Fibroblast of lung (primary cell): ENCODE measurements around the gene METTL25B.

Experiments used
- CTCF ChIP-seq, 2 donors: IDR thresholded peaks in 1 of 2; conservative IDR thresholded peaks in 1 of 2; 1 replicate in 1 of 2; 2 replicates in 1 of 2; pipeline ENCODE4 v1.5.1; 2011 to 2012; ENCODE audit warnings: low read length in 2 of 2, control low read depth in 1 of 2, inconsistent platforms in 1 of 2, low read depth in 1 of 2, mild to moderate bottlenecking in 1 of 2
- EZH2 ChIP-seq: IDR thresholded peaks from 2 replicates; pipeline ENCODE4 v1.5.1; 2012; ENCODE audit warnings: low read length, control low read depth, mild to moderate bottlenecking; ENCODE audit errors: missing control alignments

- TF ChIP-seq CTCF (conservative IDR thresholded peaks at IDR 0.05 in 1 of 2, IDR thresholded peaks at IDR 0.05 in 1 of 2; ENCODE audit: low read depth in 1 of 2, low read length in 2 of 2) (no peak), EZH2 (no peak)
Measured at GRCh38 chr1:156743367-156744302, 15.4 kb downstream of the METTL25B start.
